ENCODE data around the gene DTHD1. TPM values are rescaled to one million over a fixed set of nuclear protein-coding genes. Genes with fewer than 3 reads are reported as not detected.

Gene DTHD1
- total and polyA plus RNA-seq, 10 donors = 0.18 to 12.2 (median 8.7) TPM

- Histone ChIP-seq H3K27ac (peak overlapping the region in 1 of 8 donors; percentile 16), H3K4me3 (no peak overlapping the region), H3K36me3 (peaks cover 0 to 35% (median 5%) of the 10 kb centered on the region in 6 donors), H3K27me3 (replicated peaks in 1 of 7) (no peaks in the 10 kb centered on the region), H3K4me1 (peaks cover 17 to 87% (median 45%) of the 10 kb centered on the region in 6 donors), H3K9me3 (peaks cover 0 to 13% (median 6%) of the 10 kb centered on the region in 8 donors)
- intact Hi-C loops (cut with DNase I; ENCODE audit: low total_unique reads) = no loop called here
- no peak for DNase-seq
- TF ChIP-seq POLR2AphosphoS5 (IDR thresholded peaks at IDR 0.05) (peak in 1 of 3 donors; percentile 33), POLR2A (IDR thresholded peaks at IDR 0.05) (no peak)
- 60 to 80% (median 72%) methylated on average over 4 of the region's 4 CpGs for WGBS, 5 donors
Observed at GRCh38 chr4:36237366-36238313, 43.8 kb upstream of the DTHD1 start.

- WGBS, 5 donors = 6 to 13% (median 8%) methylated on average over 2 of the region's 2 CpGs
Observed at GRCh38 chr4:36241771-36242170, 39.6 kb upstream of the DTHD1 start.

GRCh38 chr4:36242629-36243354 is 38.6 kb upstream of the DTHD1 start:
- Histone ChIP-seq H3K9me3 (peaks cover 0 to 2% (median 0%) of the 10 kb centered on the region in 8 donors), H3K4me1 (peaks cover 17 to 76% (median 52%) of the 10 kb centered on the region in 6 donors), H3K36me3 (peaks cover 0 to 13% (median 0%) of the 10 kb centered on the region in 6 donors), H3K27me3 (replicated peaks in 1 of 7) (no peaks in the 10 kb centered on the region), H3K27ac (peak overlapping the region; percentile 94 to 98 (median 98)), H3K4me3 (peak overlapping the region; percentile 64 to 79 (median 70))
- intact Hi-C loops (cut with DNase I; ENCODE audit: low total_unique reads) = no loop called here
- no peak for DNase-seq
- TF ChIP-seq POLR2AphosphoS5 (IDR thresholded peaks at IDR 0.05) (no peak), POLR2A (IDR thresholded peaks at IDR 0.05) (no peak), CTCF (IDR thresholded peaks at IDR 0.05 in 8 of 11, conservative IDR thresholded peaks at IDR 0.05 in 3 of 11) (no peak)
- 9 to 16% (median 13%) methylated on average over 7 of the region's 7 CpGs for WGBS, 5 donors

More at GRCh38 chr4:36241771-36242170, 39.6 kb upstream of the DTHD1 start:
- H3K27me3 ChIP-seq (replicated peaks in 1 of 7) = no peaks in the 10 kb centered on the region
- intact Hi-C loops (cut with DNase I; ENCODE audit: low total_unique reads) = no loop called here
- peaks cover 17 to 87% (median 55%) of the 10 kb centered on the region in 6 donors for H3K4me1 ChIP-seq
- H3K4me3 ChIP-seq = peak overlapping the region; percentile 64 to 79 (median 70)
- peaks cover 0 to 11% (median 5%) of the 10 kb centered on the region in 8 donors for H3K9me3 ChIP-seq
- peak overlapping the region; percentile 44 to 98 (median 98) for H3K27ac ChIP-seq
- TF ChIP-seq POLR2AphosphoS5 (IDR thresholded peaks at IDR 0.05) (no peak), POLR2A (IDR thresholded peaks at IDR 0.05) (no peak), CTCF (IDR thresholded peaks at IDR 0.05 in 8 of 11, conservative IDR thresholded peaks at IDR 0.05 in 3 of 11) (no peak)
- H3K36me3 ChIP-seq = peaks cover 0 to 23% (median 5%) of the 10 kb centered on the region in 6 donors
- no peak for DNase-seq

GRCh38 chr4:36243355-36244256 is 37.8 kb upstream of the DTHD1 start:
- Histone ChIP-seq H3K27me3 (replicated peaks in 1 of 7) (no peaks in the 10 kb centered on the region), H3K4me1 (peaks cover 14 to 68% (median 44%) of the 10 kb centered on the region in 6 donors), H3K4me3 (peak overlapping the region; percentile 64 to 79 (median 70)), H3K27ac (peak overlapping the region; percentile 94 to 98 (median 98)), H3K36me3 (peaks cover 0 to 5% (median 0%) of the 10 kb centered on the region in 6 donors), H3K9me3 (no peaks in the 10 kb centered on the region)
- 1 to 2% (median 1%) methylated on average over 14 to 38 of the region's 38 CpGs for WGBS, 5 donors
- DNase-seq = no peak
- TF ChIP-seq POLR2A (IDR thresholded peaks at IDR 0.05) (no peak), POLR2AphosphoS5 (IDR thresholded peaks at IDR 0.05) (no peak), CTCF (IDR thresholded peaks at IDR 0.05 in 8 of 11, conservative IDR thresholded peaks at IDR 0.05 in 3 of 11) (no peak)
- intact Hi-C loops (cut with DNase I; ENCODE audit: low total_unique reads) = no loop called here
